ENCODE measurements around the gene KRTAP29-1.

The KRTAP29-1 gene

DNA sequence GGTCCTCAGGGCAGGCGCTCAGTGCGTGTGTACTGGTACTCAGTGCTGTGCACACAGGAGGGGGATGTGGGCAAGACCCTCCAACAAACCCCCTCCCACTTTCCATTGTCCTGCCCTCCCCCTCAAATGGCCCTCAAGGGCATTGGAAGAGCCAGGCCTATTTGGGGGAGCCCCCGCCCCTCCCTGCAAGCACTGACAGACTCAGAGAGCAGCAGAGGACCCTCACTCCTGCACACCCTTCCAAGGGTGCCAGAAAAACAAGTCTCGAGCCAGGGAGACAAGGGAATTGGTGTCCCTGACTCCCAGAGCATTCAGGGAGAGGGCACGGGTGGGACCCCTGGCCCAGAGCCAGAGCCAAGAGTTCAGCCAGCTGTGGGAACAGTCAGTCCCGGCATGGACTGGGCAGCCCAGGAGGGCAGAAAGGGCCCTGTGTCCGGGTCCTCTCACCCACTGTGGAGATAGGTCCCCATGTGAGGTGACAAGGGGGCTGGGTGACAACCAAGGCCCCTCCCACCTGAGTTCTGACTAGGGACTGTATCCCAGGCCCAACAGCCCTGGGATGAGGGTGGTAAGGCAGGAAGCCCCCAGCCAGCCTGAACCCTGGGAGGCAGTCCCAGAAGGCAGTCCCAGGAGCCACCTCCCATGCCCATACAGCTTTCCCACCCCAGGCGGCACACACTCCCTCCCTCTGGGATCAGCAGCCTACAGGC lies 24.9 kb upstream of the KRTAP29-1 start:
- no peak for DNase-seq (ENCODE audit: low read depth)

DNA sequence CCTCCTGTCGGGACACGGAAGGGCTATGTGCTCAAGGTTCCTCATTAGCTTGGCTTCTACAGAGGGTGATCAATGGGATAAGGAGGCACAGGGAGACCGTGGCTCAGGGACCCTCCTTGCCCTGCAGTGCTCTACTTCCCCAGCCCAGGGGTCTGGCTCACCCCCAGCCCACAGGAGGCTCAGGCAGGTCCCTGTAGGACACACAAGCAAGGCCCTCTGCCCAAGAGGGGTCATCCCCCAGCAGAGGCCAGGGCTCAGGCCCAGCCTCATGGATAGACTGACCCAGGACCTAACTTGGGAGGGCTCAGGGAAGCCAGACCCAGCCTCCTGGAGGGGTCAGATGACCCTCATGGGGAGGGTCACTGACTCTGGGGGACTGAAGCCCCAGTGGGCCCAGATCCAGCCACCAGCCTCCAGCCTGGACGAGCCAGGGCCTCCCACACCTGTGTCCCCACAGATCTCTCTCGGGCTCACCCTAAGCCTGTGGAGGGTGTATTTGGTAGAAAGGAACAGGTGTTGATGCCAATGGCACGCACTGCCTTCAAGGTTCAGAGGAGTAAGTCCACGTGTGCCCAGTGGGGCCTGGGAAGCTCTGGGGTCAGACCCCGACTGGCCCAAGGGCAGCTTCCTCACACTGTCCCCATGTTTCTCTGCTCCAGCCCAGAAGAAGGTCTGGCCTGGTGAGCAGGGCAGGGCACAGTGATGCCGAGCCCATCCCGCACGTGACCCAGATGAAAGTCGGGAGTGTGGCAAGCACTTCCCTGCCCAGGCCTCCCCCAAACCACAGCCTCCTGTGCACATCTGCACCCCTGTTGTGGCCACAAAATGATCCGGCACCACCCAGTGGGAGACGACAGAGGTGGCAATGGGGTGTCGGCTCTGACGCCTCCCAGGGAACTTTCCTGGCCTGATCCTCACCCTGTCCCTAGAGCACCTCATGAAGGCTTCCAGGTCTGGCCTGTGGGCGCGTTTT lies 23.8 kb upstream of the KRTAP29-1 start:
- no peak for DNase-seq (ENCODE audit: low read depth)

DNA sequence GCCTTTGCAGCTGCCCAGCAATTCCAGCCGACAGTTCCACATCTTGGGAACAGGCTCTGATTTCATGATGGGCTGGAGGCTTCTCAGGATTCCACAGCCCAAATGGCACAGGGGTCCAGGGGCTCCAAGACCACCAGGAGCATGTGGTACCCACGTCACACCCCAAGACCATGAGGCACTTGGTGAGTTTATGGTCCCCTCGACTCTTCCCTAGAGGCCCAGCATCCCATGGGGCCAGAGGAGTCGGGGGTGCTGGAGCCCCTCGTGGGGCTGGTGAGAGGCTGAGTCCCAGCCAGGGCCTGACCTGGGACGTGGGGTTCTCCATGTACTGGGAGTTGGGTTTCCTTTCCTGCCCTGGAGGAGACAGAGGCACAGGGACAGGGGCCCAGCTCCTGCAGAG lies 23.0 kb upstream of the KRTAP29-1 start:
- no peak for DNase-seq (ENCODE audit: low read depth)

DNA sequence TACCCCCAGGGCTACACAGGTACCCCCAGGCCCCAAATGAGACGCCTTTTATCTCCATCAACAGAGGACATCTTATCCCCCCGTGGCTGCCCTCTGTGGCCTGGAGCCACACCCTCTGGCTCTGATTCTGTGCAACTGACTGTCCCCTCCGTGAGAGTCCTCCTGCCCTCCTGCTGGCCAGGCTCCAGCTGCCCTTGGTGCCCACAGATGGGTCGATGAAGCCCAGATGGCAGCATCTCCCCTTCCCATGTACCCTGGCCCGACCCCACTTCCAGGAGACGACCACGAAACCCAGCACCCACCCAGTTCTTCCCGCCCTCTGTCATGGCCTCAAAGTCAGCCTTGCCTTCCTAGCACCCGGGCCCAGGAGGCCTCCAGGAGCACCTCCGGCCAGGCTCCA lies 22.5 kb upstream of the KRTAP29-1 start:
- no peak for DNase-seq (ENCODE audit: low read depth)

DNA sequence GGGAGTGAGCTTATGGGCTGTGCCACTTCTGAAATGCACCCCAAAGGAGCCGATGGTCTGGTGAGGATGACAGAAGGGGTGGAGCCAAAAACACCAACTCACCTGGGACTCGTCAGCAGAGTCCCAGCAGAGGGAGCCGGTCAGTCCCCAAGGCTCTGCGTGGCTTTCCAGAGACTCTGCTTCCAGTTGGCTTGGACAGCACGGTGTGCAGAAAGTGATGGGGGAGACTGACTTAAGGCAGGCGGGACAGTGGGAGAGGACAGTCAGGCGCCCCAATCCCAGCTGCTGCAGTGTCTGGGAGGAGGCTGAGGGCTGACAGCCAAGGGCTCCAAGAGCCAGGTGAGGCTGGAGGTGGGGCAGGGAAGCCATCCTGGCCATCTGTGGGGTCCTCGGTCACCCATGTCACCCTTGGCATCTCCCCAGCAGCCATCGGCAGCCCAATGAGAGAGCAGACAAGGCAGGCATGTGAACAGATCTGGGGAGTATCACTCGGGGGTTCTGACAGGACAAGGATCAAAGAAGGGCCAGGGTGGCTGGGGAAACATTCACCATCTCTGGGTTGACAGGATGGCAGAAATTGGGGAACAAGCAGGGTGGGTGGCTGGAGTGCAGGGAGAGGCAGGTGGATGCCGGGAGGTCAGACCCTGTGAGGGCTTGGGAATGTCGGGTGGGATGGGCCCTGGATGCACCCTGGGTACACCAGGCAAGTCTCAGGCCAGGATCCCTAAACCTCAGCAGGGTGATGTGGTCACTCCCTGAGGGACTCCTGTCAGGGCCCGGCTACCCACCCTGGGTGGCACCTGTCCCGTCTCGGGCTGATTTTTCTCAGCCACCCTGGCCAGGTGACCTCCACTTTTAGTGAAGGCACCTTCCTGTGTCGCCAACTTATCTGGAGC lies 21.8 kb upstream of the KRTAP29-1 start:
- no peak for DNase-seq (ENCODE audit: low read depth)

DNA sequence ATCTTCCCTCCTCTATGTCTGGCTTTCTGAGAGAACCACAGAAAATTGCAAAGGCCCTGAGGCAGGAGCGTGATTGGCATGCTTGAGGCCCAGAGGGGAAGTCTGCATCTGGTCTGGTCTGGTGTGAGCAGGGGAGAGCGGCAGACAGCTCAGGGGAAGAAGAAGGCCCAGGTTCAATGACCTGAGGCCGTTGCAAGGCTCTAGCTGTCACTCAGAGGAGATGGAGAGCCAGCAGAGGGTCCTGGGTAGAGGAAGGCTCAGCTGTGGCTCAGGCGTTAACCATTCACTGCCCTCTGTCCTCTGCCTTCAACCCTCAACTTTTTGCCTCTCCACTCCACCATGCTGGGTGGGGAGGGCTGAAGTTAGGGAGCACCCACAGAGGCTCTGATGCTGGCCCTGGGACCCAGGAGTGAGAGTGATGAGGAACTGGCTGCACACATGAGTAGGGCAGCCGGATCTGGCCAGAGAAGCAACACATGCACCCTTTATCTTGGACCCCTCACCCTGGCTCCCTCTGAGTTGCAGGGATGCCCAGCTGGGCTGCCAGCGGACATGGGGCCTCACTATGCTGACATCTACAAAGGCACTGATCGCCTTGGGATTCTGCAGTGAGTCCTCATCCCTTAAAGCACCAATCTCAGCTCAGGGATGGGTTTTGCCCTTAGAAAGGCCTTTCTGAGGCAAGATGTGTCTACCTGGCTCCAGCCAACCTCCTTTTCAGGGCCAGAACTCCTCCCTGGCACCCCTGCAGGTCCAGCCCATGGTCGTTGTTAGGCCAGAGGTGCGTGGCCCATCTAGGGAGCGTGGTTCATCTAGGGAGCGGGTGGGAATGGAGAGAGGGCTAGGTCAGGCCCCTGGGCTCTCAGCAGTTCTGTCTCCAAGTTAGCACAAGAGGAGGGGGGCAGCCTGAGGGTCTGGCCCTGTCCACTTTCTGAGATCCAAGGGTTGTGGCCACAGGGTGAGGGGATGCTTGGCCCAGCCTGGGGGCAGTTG lies 20.5 kb upstream of the KRTAP29-1 start:
- DNase-seq (ENCODE audit: low read depth): no peak

DNA sequence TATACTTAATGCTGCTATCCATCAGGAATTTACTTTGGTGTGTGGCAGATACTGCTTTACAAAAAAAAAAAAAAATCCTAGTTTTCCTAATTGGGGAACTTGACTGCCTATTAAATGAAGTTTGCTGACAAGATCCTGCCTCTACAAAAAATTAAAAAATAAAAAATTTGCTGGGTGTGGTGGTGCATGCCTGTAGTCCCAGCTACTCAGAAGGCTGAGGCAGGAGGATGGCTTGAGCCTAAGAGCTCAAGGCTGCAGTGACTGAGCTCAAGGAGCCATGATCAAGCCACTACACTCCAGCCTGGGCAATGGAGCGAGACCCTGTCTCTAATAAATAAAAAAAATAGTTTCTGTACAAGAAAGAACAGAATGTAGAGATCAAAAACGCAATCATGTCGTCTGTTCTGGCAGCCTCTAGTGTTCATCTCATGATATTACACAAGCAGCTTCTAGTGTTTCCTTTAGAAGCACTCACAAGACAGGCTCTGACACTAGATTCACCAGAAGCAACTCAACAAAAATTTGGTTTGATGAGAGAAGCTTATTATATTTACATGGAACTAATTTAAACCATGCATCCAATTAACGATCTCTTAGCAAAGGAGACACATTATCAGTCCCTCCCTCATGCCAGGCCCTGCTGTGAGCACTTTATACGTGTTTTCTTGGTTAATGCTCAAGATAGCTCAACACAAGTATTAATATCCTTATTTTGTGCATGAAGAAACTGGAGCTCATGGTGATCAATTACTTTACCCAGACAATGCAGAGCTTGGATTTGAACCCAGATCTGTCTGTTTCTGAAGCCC lies 19.6 kb upstream of the KRTAP29-1 start:
- no peak for DNase-seq (ENCODE audit: low read depth)

DNA sequence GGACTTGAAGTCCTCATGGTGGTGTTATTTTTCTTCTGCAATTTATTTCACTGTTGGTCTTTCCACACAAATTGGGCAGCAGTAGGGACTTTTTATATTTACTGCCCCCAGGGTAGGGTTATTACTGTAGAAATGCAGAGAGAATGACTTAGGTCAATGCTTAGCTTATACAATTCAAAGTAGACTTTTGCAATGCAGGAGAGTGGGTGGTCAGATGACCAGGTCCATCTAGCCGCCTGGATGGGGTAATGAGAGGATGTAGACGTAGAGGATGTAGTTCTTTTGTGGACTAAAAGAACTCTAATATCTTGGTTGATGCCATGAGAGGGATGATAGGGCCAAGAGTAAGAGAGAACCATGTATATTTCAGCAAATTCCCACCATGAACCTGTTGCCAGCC lies 15.6 kb upstream of the KRTAP29-1 start:
- no peak for DNase-seq (ENCODE audit: low read depth)

DNA sequence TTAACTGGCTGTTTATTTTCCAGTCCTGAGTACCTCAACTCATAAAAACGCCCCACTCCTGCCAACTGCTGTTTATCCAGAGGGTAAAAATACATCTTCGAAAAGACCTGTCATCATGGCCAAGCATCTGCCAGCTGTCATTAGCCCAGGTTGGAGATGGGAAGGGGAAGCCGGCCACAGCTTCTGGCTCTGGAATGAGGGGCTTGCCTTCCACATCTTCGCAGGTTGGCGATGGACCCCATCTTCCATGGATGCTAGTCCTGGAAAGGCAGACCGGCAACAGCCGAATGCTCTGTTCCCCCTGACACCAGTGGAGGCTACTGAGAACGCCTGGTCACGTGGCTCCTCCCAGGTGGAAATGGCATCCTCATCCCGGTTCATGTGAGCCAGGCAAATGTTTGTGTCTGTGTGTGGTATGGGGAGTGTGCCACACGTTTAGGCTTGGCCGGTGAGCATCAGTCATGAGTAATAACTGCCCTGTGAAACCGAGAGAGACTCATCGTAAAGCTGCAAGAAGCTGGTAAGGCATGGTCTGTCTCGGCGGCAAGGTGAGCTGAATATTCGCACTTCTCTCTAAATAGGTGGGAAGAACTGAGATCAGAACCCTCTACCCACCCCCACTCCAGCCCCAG lies 13.3 kb upstream of the KRTAP29-1 start:
- DNase-seq (ENCODE audit: low read depth): no peak

DNA sequence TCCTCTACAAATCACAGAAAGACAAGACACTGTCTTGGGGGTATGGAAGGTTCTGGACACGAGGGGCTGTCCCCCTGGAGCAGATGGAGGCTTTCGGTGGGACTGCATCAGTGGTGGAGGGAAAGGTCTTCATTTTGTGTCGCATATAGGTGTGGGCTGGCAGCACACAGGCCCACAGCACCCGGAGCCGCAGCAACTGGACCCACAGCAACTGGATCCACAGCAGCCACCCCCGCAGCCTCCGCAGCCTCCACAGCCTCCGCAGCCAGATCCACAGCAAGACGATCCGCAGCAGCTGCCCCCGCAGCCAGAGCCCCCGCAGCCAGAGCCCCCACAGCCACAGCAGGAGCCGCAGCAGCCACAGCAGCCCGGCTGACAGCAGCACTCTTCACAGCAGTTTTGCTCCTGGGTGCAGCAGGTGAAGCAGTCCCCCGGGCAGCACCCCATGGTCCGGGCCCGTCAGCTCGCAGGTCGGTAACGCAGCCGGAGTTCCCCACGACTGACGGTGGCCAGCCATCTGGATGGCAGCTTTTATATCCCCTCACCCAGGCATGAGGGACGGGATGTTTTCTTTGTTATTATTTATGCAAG lies 12.6 kb upstream of the KRTAP29-1 start, which contains the start of gene KRTAP17-1:
KRTAP17-1 (minus strand) TSS at position 507 of the 591 bp plus-strand sequence; CDS start at position 447, 60 bp downstream.
- no peak for DNase-seq (ENCODE audit: low read depth)

DNA sequence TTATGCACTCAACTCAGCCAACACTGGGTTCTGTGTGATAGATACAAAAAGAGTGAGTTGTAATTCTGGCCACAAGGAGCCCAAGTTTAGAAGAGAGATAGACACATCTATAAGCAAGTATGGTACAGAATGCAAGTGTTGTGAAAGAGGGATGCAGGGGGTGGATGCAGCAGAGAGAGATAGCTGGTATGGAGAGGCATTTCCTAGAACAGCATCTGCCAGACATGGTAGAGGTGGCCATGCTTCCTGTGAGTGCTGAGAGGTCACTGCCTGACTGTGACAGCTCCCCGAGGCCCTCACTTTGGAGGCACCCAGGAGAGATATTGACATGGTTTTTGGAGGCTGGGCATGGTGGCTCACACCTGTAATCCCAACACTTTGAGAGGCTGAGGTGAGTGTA lies 8.5 kb upstream of the KRTAP29-1 start:
- DNase-seq (ENCODE audit: low read depth): no peak

DNA sequence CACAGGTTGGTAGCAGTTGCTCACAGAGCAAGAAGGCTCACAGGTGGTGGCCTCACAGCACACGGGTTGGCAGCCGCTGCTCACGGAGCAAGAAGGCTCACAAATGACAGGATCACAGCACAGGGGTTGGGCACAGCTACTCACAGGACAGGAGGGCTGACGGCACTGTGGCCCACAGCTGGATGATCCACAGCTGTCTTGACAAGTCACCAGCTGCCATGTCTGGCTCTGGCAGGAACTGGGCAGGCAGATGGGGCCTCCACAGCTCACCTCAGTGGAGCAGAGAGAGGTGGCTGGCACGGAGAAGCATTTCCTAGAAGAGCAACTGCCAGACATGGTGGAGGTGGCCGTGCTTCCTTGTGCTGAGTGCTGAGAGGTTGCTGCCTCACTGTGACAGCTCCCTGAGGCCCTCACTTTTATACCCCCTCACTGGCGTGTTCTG lies 6.3 kb upstream of the KRTAP29-1 start, which contains the start of gene KRTAP16-1:
KRTAP16-1 (minus strand) TSS at position 392 of the 442 bp plus-strand sequence; CDS start at position 336, 56 bp downstream.
- peak; percentile 16 for DNase-seq (ENCODE audit: low read depth)

DNA sequence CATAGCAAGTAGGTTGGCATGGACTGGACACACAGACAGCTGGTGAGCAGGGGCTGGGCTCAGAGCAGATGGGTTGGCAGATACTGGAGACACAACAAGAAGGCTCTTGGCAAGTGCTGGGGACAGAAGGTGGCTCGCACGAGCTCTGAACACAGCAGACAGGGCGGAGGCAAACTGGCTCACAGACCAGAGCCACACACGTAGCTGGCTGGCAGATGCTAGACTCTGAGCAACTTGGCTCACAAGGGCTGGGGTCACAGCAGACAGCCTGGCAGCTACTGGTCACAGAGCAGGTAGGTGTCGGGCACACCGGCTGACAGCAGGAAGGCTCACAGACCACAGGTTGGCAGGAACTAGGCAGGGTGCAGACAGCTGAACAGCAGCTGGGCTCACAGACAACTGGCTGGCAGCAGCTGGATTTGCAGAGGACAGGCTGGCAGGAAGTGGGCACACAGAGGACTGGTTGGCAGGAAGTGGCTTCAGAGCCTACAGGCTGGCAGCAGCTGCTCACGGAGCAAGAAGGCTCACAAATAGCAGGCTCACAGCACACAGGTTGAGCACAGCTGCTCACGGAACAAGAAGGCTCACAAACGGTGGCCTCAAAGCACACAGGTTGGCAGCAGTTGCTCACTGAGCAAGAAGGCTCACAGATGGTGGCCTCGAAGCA lies 5.7 kb upstream of the KRTAP29-1 start:
- DNase-seq (ENCODE audit: low read depth): peak; percentile 33

DNA sequence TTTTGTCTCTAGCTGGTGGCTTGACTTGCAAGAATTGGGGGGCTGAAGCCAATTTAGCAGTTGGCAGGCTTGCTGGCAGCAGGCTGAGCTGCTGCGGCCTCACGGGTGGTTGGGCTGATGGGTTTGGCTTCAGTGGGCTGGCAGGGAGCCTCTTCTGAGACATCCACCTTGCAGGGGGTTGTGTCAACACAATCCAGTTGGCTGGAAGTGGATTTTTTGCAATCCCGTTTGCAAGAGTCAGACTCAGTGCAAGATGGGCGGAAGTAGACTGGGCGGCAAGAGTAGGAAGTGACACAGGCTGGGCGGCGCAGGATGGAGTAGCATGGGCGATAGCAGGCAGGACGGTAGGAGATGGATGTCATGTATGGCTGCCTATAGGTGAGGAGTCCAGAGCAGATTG lies 5.0 kb upstream of the KRTAP29-1 start:
- DNase-seq (ENCODE audit: low read depth): no peak

DNA sequence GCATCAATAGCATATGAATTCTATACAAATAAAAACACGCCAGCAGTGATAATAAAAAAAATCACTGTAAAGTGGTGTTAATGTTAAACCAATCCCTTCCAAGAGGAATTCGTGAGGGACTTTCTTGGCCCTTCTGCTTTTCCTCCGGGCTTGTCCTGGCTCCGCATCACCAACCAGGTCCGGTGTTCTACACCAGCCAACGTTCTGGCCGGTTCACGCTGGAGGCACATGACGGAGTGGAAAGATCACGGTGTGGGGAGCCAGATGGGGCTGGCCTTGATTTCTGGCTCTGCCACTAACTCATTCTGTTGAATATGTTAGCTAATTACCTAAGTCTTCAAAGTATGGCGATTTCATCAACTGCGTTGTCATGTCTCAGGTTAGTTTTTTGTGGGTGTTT lies 1.4 kb upstream of the KRTAP29-1 start:
- DNase-seq (ENCODE audit: low read depth): no peak

DNA sequence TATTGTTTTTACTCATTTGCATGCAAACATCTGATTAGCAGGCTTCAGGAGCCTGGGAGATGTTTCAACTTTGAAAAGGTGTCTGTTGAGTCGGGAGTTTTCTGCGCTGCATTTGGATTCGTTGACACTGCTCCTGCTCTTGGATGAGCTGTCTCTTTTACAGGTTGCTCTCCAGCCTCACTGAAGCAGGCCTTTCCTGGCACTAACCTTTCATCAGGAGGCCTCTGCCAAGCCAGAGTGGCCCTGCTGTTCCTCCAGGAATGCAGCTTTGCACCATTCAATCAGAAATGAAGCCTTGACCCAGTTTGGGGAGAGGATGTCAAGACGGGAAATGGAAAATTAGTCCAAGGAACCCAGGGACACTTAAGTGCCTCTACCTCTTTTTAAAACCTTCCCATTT lies 330 bp upstream of the KRTAP29-1 start:
- DNase-seq (ENCODE audit: low read depth): no peak

DNA sequence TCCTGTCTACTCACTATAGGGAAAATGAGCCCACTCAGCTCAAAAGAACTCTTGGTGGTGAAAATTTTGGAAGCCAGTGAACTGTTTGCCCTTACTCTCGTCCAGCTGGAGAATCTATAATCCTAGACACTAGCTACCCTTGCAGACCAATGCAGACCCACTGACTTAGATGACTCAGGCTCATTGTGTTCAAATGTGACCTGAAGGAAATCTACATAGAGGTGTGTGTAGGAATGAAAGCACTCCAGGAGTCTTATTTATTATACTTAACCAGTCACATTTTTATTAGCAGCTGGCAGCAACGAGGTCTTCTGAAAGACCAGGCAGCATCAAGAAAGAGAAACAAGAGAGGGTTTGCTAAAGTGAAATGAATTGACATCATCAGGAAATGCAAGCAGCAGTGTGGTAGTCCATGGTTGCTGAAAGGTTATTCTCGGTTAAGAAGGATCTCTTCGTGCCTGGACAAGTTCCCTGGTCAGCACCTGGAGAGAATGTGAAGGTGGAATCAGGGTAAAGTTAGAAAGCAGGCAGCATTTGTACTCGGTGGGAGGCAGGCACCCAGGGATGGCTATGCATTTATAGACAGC lies 1.4 kb downstream of the KRTAP29-1 start:
- no peak for DNase-seq (ENCODE audit: low read depth)
